ENCODE results near the gene DOHH.

The DOHH gene

GRCh38 chr19:3500429-3501101 lies at the start of gene DOHH:
Gene DOHH, minus strand, starts transcription at chr19:3500674. Its CDS starts 3,860 bp downstream, at chr19:3496814.
- DNase-seq (ENCODE audit: low read depth), result peak; percentile 90
- H3K4me3 ChIP-seq (ENCODE audit: low read length), result peak within 1 kb of the TSS; percentile 97
- TF ChIP-seq CTCF (conservative IDR thresholded peaks at IDR 0.05; ENCODE audit: low read depth, low read length), result no peak

DNA sequence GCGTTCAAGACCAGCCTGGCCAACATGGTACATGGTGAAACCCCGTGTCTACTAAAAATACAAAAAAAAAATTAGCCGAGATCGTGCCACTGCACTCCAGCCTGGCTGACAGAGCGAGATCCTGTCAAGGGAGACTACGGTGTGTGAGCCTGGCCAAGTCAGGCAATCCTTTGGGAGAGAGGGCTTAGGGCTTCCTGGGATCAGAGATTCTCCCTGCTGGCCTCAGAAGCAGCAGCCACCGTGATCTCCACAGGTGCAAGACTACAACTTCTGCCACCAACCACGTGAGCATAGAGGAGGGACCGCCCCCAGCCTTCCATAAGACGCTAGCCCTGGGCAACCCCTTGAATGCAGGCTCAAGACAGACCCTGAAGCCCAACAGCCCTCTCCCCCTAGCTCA lies 49.3 kb upstream of the DOHH start:
- no peak for DNase-seq (ENCODE audit: low read depth)
- TF ChIP-seq CTCF (conservative IDR thresholded peaks at IDR 0.05; ENCODE audit: low read depth, low read length), result no peak
- no peak overlapping the region for H3K4me3 ChIP-seq (ENCODE audit: low read length)

DNA sequence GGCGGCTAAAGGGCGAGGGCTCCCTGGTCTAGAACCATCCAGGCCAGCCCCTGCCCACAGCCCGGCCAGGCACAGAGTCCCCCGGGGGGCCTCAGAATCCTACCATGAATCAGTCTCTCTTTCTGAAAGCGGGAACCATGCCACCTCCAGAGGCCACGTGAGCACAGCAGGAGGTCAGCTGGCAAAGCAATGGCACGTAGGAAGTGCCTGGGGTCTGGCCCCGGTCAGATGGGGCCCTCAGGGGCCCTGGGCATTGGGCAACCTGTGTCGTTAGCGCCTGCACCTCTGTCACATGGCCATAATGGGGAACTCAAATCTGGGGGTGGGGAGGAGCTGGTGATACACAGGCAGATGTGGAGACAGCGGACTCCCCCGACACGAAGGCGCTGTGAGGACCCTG lies 48.1 kb upstream of the DOHH start:
- no peak overlapping the region for H3K4me3 ChIP-seq (ENCODE audit: low read length)
- no peak for DNase-seq (ENCODE audit: low read depth)
- TF ChIP-seq CTCF (conservative IDR thresholded peaks at IDR 0.05; ENCODE audit: low read depth, low read length), result no peak

DNA sequence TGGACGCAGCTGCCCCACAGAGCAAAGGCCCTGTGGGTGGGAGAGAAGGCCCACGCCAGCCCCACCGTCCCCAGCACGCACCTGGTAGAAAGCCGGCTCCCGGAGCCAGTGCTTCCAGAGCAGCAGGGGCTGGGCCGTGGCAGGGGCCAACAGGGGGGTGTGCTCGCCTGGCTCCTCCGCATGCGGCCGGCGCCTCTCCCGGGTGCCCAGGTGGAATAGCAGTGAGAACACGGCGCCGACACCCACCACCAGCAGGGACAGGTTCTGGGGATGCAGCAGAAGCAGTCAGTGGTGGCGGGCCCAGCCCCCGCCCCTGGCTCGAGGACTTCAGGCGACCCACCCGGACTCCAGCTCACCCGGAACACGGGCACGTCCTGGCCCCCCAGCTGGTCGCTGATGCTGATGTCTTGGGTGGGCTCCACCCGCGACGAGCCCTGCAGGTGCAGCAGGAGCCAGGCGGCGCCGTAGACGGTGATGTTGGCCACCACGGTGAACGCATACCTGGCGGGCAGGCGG lies 47.4 kb upstream of the DOHH start:
- H3K4me3 ChIP-seq (ENCODE audit: low read length), result no peak overlapping the region
- no peak for TF ChIP-seq CTCF (conservative IDR thresholded peaks at IDR 0.05; ENCODE audit: low read depth, low read length)
- DNase-seq (ENCODE audit: low read depth), result no peak

DNA sequence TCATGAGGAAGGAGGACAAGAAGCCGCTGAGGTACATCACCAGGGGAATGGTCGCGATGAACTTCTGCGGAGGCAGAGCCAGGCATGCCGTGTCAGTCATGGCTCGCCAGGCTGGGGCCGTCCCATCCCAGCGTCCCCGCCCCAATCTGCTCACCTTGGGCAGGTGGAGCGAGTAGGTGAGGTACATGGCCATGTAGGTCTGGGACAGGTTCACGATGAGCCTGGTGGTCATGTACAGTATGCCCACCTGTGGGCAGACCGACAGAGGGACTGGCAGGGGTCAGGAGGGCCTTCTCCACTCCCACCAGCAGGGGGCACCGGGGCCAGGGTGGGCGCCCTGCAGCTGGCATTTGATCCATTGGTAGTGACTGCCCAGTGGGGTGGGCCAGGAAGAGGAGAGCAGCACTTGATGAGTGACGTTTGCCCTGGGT lies 46.8 kb upstream of the DOHH start:
- no peak overlapping the region for H3K4me3 ChIP-seq (ENCODE audit: low read length)
- TF ChIP-seq CTCF (conservative IDR thresholded peaks at IDR 0.05; ENCODE audit: low read depth, low read length), result peak; percentile 60
- no peak for DNase-seq (ENCODE audit: low read depth)

DNA sequence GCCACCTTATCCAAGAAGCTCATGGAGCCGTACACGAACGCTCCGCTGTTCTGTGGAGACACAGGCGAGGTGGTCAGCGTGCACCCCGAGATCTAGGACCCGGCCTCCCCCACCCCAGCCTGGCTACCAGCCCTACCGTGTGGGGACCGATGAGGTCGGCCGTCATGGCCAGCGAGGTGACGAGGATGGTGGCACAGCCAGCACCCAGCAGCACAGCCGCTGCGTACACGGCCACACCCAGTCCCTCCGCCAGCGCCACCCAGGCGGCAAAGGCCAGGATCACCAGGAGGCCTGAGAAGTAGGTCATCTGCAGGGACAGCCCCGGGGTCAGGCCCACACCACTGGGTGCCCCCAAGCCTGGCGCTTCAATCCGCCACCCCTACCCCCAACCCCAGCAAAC lies 45.6 kb upstream of the DOHH start:
- H3K4me3 ChIP-seq (ENCODE audit: low read length), result no peak overlapping the region
- TF ChIP-seq CTCF (conservative IDR thresholded peaks at IDR 0.05; ENCODE audit: low read depth, low read length), result no peak
- DNase-seq (ENCODE audit: low read depth), result no peak

GRCh38 chr19:3545669-3546034 lies 45.2 kb upstream of the DOHH start:
- no peak for TF ChIP-seq CTCF (conservative IDR thresholded peaks at IDR 0.05; ENCODE audit: low read depth, low read length)
- DNase-seq (ENCODE audit: low read depth), result no peak
- H3K4me3 ChIP-seq (ENCODE audit: low read length), result no peak overlapping the region

Data from retinal pigment epithelial cell (primary cell).